Mononuclear cell (primary cell): ENCODE data around the gene BHLHE41. TPM values are rescaled to one million over a fixed set of nuclear protein-coding genes. Genes with fewer than 3 reads are reported as not detected.
A peak's percentile ranks its signal among the peaks of the same experiment; 100 is the strongest.

Source experiments
- H3K27me3 ChIP-seq: 2 replicates; pipeline ENCODE4 v1.6.0; 2011; ENCODE audit warnings: low read length, control low read depth; ENCODE audit not compliant: insufficient read depth
- H3K4me1 ChIP-seq: 2 replicates; pipeline ENCODE4 v1.5.1; 2011; ENCODE audit warnings: mild to moderate bottlenecking, low read length, control low read depth; ENCODE audit not compliant: insufficient read depth
- H3K4me3 ChIP-seq: 2 replicates; pipeline ENCODE4 v1.5.1; 2011; ENCODE audit warnings: mild to moderate bottlenecking, low read length, moderate library complexity
- H3K9me3 ChIP-seq: 2 replicates; pipeline ENCODE4 v1.5.1; 2011; ENCODE audit warnings: low read depth, mild to moderate bottlenecking, control low read depth, low read length
- total RNA-seq: library from RNA; depleted of rRNA; stranded (reverse); fragments of >200 nt; gene quantifications from one replicate; pipeline ENCODE4 v1.2.3, GENCODE V29; 2012

Gene BHLHE41
- total RNA-seq, 1 donor = 0.10 TPM

GRCh38 chr12:26149968-26150500, 25.2 kb upstream of the BHLHE41 start:
- H3K4me1 ChIP-seq = no peaks in the 10 kb centered on the region
- no peak overlapping the region for H3K4me3 ChIP-seq
- no peaks in the 10 kb centered on the region for H3K9me3 ChIP-seq
- H3K27me3 ChIP-seq = no peaks in the 10 kb centered on the region

- no peaks in the 10 kb centered on the region for H3K9me3 ChIP-seq
These were observed 23.5 kb upstream of the BHLHE41 start for GRCh38 chr12:26148291-26148690.

GRCh38 chr12:26143291-26143690, 18.5 kb upstream of the BHLHE41 start:
- Histone ChIP-seq H3K4me3 (no peak overlapping the region), H3K4me1 (no peaks in the 10 kb centered on the region), H3K9me3 (no peaks in the 10 kb centered on the region), H3K27me3 (no peaks in the 10 kb centered on the region)

More at GRCh38 chr12:26148291-26148690, 23.5 kb upstream of the BHLHE41 start:
- H3K4me1 ChIP-seq = no peaks in the 10 kb centered on the region
- H3K4me3 ChIP-seq = no peak overlapping the region
- no peaks in the 10 kb centered on the region for H3K27me3 ChIP-seq

GRCh38 chr12:26138860-26139259, 14.0 kb upstream of the BHLHE41 start:
- Histone ChIP-seq H3K4me1 (no peaks in the 10 kb centered on the region), H3K4me3 (no peak overlapping the region), H3K27me3 (no peaks in the 10 kb centered on the region)

GRCh38 chr12:26136688-26137087, 11.9 kb upstream of the BHLHE41 start:
- Histone ChIP-seq H3K27me3 (peaks cover 6% of the 10 kb centered on the region), H3K4me3 (no peak overlapping the region), H3K4me1 (no peaks in the 10 kb centered on the region), H3K9me3 (no peaks in the 10 kb centered on the region)

More at GRCh38 chr12:26138860-26139259, 14.0 kb upstream of the BHLHE41 start:
- no peaks in the 10 kb centered on the region for H3K9me3 ChIP-seq

GRCh38 chr12:26135571-26135970, 10.7 kb upstream of the BHLHE41 start:
- peaks cover 3% of the 10 kb centered on the region for H3K4me1 ChIP-seq
- no peaks in the 10 kb centered on the region for H3K9me3 ChIP-seq
- H3K4me3 ChIP-seq = no peak overlapping the region
- peaks cover 11% of the 10 kb centered on the region for H3K27me3 ChIP-seq

- no peak overlapping the region for H3K4me3 ChIP-seq
- peaks cover 13% of the 10 kb centered on the region for H3K27me3 ChIP-seq
- no peaks in the 10 kb centered on the region for H3K9me3 ChIP-seq
- peaks cover 3% of the 10 kb centered on the region for H3K4me1 ChIP-seq
These were observed 10.2 kb upstream of the BHLHE41 start for GRCh38 chr12:26135010-26135420.

GRCh38 chr12:26134540-26134939, 9.7 kb upstream of the BHLHE41 start:
- H3K4me1 ChIP-seq = peaks cover 3% of the 10 kb centered on the region
- no peak overlapping the region for H3K4me3 ChIP-seq
- no peaks in the 10 kb centered on the region for H3K9me3 ChIP-seq
- H3K27me3 ChIP-seq = peaks cover 17% of the 10 kb centered on the region

GRCh38 chr12:26133521-26133920, 8.7 kb upstream of the BHLHE41 start:
- no peak overlapping the region for H3K4me3 ChIP-seq
- H3K27me3 ChIP-seq = peaks cover 27% of the 10 kb centered on the region
- peaks cover 3% of the 10 kb centered on the region for H3K4me1 ChIP-seq
- no peaks in the 10 kb centered on the region for H3K9me3 ChIP-seq

- Histone ChIP-seq H3K4me1 (peaks cover 3% of the 10 kb centered on the region), H3K27me3 (peaks cover 34% of the 10 kb centered on the region), H3K4me3 (no peak overlapping the region), H3K9me3 (no peaks in the 10 kb centered on the region)
These were observed 8.0 kb upstream of the BHLHE41 start for GRCh38 chr12:26132866-26133265.

- no peaks in the 10 kb centered on the region for H3K9me3 ChIP-seq
- no peak overlapping the region for H3K4me3 ChIP-seq
- peaks cover 43% of the 10 kb centered on the region for H3K27me3 ChIP-seq
- peaks cover 6% of the 10 kb centered on the region for H3K4me1 ChIP-seq
These were observed 7.1 kb upstream of the BHLHE41 start for GRCh38 chr12:26131936-26132335.

GRCh38 chr12:26130728-26131127, 5.9 kb upstream of the BHLHE41 start:
- H3K4me1 ChIP-seq = peaks cover 18% of the 10 kb centered on the region
- H3K4me3 ChIP-seq = no peak overlapping the region
- peaks cover 54% of the 10 kb centered on the region for H3K27me3 ChIP-seq
- H3K9me3 ChIP-seq = no peaks in the 10 kb centered on the region

- peaks cover 76% of the 10 kb centered on the region for H3K27me3 ChIP-seq
- H3K4me1 ChIP-seq = peaks cover 38% of the 10 kb centered on the region
- no peaks in the 10 kb centered on the region for H3K9me3 ChIP-seq
- no peak overlapping the region for H3K4me3 ChIP-seq
These were observed 3.3 kb upstream of the BHLHE41 start for GRCh38 chr12:26128168-26128567.

GRCh38 chr12:26127404-26127803, 2.6 kb upstream of the BHLHE41 start:
- peaks cover 82% of the 10 kb centered on the region for H3K27me3 ChIP-seq
- no peaks in the 10 kb centered on the region for H3K9me3 ChIP-seq
- no peak overlapping the region for H3K4me3 ChIP-seq
- H3K4me1 ChIP-seq = peaks cover 45% of the 10 kb centered on the region

- Histone ChIP-seq H3K4me1 (peaks cover 49% of the 10 kb centered on the region), H3K4me3 (peak overlapping the region; percentile 26), H3K27me3 (peaks cover 79% of the 10 kb centered on the region), H3K9me3 (no peaks in the 10 kb centered on the region)
These were observed 1.8 kb upstream of the BHLHE41 start for GRCh38 chr12:26126340-26127284.
